AG04450 (cell line): Measurements from ENCODE around the gene PPP1R18. TPM values are rescaled to one million over a fixed set of nuclear protein-coding genes. Genes with fewer than 3 reads are reported as not detected.

Experiments used
- CTCF ChIA-PET: fragments of 300-600, 350-600 bp; formaldehyde crosslinking; extraction: SDS; loops from one replicate; lab custom pipeline; 2022; ENCODE audit warnings: antibody characterized with exemption, inconsistent platforms; lab: Charles Lee
- POLR2A ChIA-PET: fragments of 350-600 bp; formaldehyde crosslinking; extraction: SDS; loops from one replicate; lab custom pipeline; 2021; ENCODE audit warnings: antibody characterized with exemption, inconsistent platforms; lab: Yijun Ruan, JAX
- DNase-seq: peaks from one replicate; pipeline ENCODE4 v3.0.0-alpha.2; 2011; ENCODE audit warnings: low read depth, low spot score
- H3K27ac ChIP-seq: one replicate; pipeline ENCODE4 v1.5.1; 2012; ENCODE audit warnings: low read depth, low read length, control low read depth
- H3K27me3 ChIP-seq: one replicate; pipeline ENCODE4 v1.6.0; 2012; ENCODE audit warnings: low read length; ENCODE audit not compliant: control insufficient read depth, insufficient read depth
- H3K4me3 ChIP-seq: 2 replicates; pipeline ENCODE4 v1.5.1; 2011; ENCODE audit warnings: mild to moderate bottlenecking, low read depth, low read length, control low read depth
- H3K9me3 ChIP-seq: 2 replicates; pipeline ENCODE4 v1.5.1; 2012; ENCODE audit warnings: low read length; ENCODE audit not compliant: control insufficient read depth, insufficient read depth
- CTCF ChIP-seq: IDR thresholded peaks from 2 replicates; pipeline ENCODE4 v1.5.1; 2011; ENCODE audit warnings: low read depth, low read length, control low read depth, inconsistent platforms
- polyA plus RNA-seq: library from polyadenylated mRNA; depleted of rRNA; stranded (reverse); fragments of >200 nt; gene quantifications from 2 replicates; pipeline ENCODE4 v1.2.3, GENCODE V29; 2011

Gene PPP1R18
- polyA plus RNA-seq, 1 experiment: 83.2 TPM

GRCh38 chr6:30730601-30731435 is 44.4 kb upstream of the PPP1R18 start:
- ChIA-PET CTCF (interaction anchor here (0.8 to 3.1 kb wide), 7 partner anchors 8 to 112 kb away, joined by 3 to 21 read pairs (median 5); no protein-coding TSS in a partner anchor), POLR2A (interaction anchor here (0.6 to 2.5 kb wide), 4 partner anchors 9 to 171 kb away, joined by 3 to 8 read pairs (median 6); no protein-coding TSS in a partner anchor)
- DNase-seq: no peak
- peak; percentile 50; the same call in 1 of the 2 replicates for TF ChIP-seq CTCF
- no peaks in the 10 kb centered on the region for H3K27me3 ChIP-seq
- H3K4me3 ChIP-seq: no peak overlapping the region
- no peak overlapping the region for H3K27ac ChIP-seq
- H3K9me3 ChIP-seq: no peaks in the 10 kb centered on the region

GRCh38 chr6:30727920-30728553 is 41.6 kb upstream of the PPP1R18 start:
- H3K9me3 ChIP-seq: no peaks in the 10 kb centered on the region
- ChIA-PET CTCF (interaction anchor here (0.9 to 1.9 kb wide), 8 partner anchors 10 to 359 kb away, joined by 3 to 11 read pairs (median 4); partner anchors contain the start of gene VARS2), POLR2A (interaction anchor here (0.6 to 1.0 kb wide), 5 partner anchors 12 to 359 kb away, joined by 3 to 11 read pairs (median 4); no protein-coding TSS in a partner anchor)
- no peaks in the 10 kb centered on the region for H3K27me3 ChIP-seq
- no peak overlapping the region for H3K4me3 ChIP-seq
- H3K27ac ChIP-seq: peak overlapping the region; percentile 21
- DNase-seq: no peak
- TF ChIP-seq CTCF: peak; percentile 56

GRCh38 chr6:30726506-30727413 is 40.3 kb upstream of the PPP1R18 start:
- TF ChIP-seq CTCF: no peak
- ChIA-PET POLR2A (interaction anchor here (0.6 to 1.5 kb wide), 9 partner anchors 13 to 157 kb away, joined by 3 to 13 read pairs (median 4); partner anchors contain the start of genes DDR1 and FLOT1), CTCF (interaction anchor here (0.6 to 2.4 kb wide), 6 partner anchors 43 to 923 kb away, joined by 3 to 7 read pairs (median 5); partner anchors contain the start of gene DHX16)
- no peak overlapping the region for H3K4me3 ChIP-seq
- no peaks in the 10 kb centered on the region for H3K27me3 ChIP-seq
- no peak for DNase-seq
- peak overlapping the region; percentile 21 for H3K27ac ChIP-seq
- no peaks in the 10 kb centered on the region for H3K9me3 ChIP-seq

- no peaks in the 10 kb centered on the region for H3K27me3 ChIP-seq
- POLR2A ChIA-PET: interaction anchor here (0.6 to 1.5 kb wide), 9 partner anchors 14 to 92 kb away, joined by 3 to 11 read pairs (median 4); partner anchors contain the start of gene FLOT1
- no peak for TF ChIP-seq CTCF
- CTCF ChIA-PET: interaction anchor here (1.3 to 2.4 kb wide), 2 partner anchors 53 to 361 kb away, joined by 3 to 7 read pairs; partner anchors contain the start of gene DHX16
- H3K9me3 ChIP-seq: no peaks in the 10 kb centered on the region
- DNase-seq: no peak
- H3K4me3 ChIP-seq: no peak overlapping the region
- H3K27ac ChIP-seq: peak overlapping the region; percentile 75
Observed at GRCh38 chr6:30725713-30726505, 39.5 kb upstream of the PPP1R18 start.
